Mesothelial cell of epicardium (in vitro differentiated cells): ENCODE measurements around the gene PGS1. TPM values are rescaled to one million over a fixed set of nuclear protein-coding genes. Genes with fewer than 3 reads are reported as not detected.
A peak's percentile ranks its signal among the peaks of the same experiment; 100 is the strongest.

Source experiments
- DNase-seq, 2 experiments: peaks; one replicate each; pipeline ENCODE4 v3.0.0; 2021; ENCODE audit warnings: low spot score in 2 of 2; ENCODE audit not compliant: unreplicated experiment in 2 of 2
- H3K27ac Mint-ChIP-seq: 2 replicates; pipeline ENCODE4 v1.8.0; 2021; ENCODE audit warnings: mixed read lengths
- H3K27me3 Mint-ChIP-seq: 2 replicates; pipeline ENCODE4 v1.8.0; 2021; ENCODE audit warnings: low read depth, mixed read lengths
- H3K36me3 Mint-ChIP-seq: 2 replicates; pipeline ENCODE4 v1.8.0; 2021; ENCODE audit warnings: mixed read lengths
- H3K4me1 Mint-ChIP-seq: 2 replicates; pipeline ENCODE4 v1.8.0; 2021; ENCODE audit warnings: mixed read lengths
- H3K4me3 Mint-ChIP-seq: 2 replicates; pipeline ENCODE4 v1.8.0; 2021; ENCODE audit warnings: mild to moderate bottlenecking, moderate library complexity, mixed read lengths
- H3K9me3 Mint-ChIP-seq: 2 replicates; pipeline ENCODE4 v1.8.0; 2021; ENCODE audit warnings: mixed read lengths
- CTCF ChIP-seq: fragments of 200-600 bp; sonication (generic); IDR thresholded peaks from one replicate; pipeline ENCODE4 v1.5.0; 2021; ENCODE audit warnings: antibody characterized with exemption; ENCODE audit not compliant: unreplicated experiment
- total RNA-seq: library from RNA; stranded (reverse); gene quantifications from 3 replicates; pipeline ENCODE4 v1.2.1, GENCODE V29; 2021

Gene PGS1
- total RNA-seq, 1 donor from 2014 or later = 62.3 TPM

GRCh38 chr17:78399028-78399692 is 20.7 kb downstream of the PGS1 start:
- no peak overlapping the region for H3K4me3 Mint-ChIP-seq
- peaks cover 37% of the 10 kb centered on the region for H3K36me3 Mint-ChIP-seq
- no peaks in the 10 kb centered on the region for H3K9me3 Mint-ChIP-seq
- TF ChIP-seq CTCF = no peak
- peaks cover 14% of the 10 kb centered on the region for H3K4me1 Mint-ChIP-seq
- no peak for DNase-seq
- H3K27me3 Mint-ChIP-seq = no peaks in the 10 kb centered on the region
- H3K27ac Mint-ChIP-seq = no peak overlapping the region

- peaks cover 11% of the 10 kb centered on the region for H3K4me1 Mint-ChIP-seq
- H3K27ac Mint-ChIP-seq = no peak overlapping the region
- H3K4me3 Mint-ChIP-seq = no peak overlapping the region
- TF ChIP-seq CTCF = no peak
- H3K36me3 Mint-ChIP-seq = peaks cover 40% of the 10 kb centered on the region
- no peaks in the 10 kb centered on the region for H3K27me3 Mint-ChIP-seq
- DNase-seq = no peak
- no peaks in the 10 kb centered on the region for H3K9me3 Mint-ChIP-seq
Measured at GRCh38 chr17:78399693-78400144, 21.3 kb downstream of the PGS1 start.

GRCh38 chr17:78400581-78401240 is 22.3 kb downstream of the PGS1 start:
- DNase-seq = no peak
- Mint-ChIP-seq H3K36me3 (peaks cover 41% of the 10 kb centered on the region), H3K4me1 (peaks cover 11% of the 10 kb centered on the region), H3K4me3 (no peak overlapping the region), H3K27ac (peak overlapping the region; percentile 62), H3K9me3 (no peaks in the 10 kb centered on the region), H3K27me3 (no peaks in the 10 kb centered on the region)
- no peak for TF ChIP-seq CTCF

GRCh38 chr17:78401246-78401645 is 22.8 kb downstream of the PGS1 start:
- peaks cover 11% of the 10 kb centered on the region for H3K4me1 Mint-ChIP-seq
- no peak overlapping the region for H3K4me3 Mint-ChIP-seq
- H3K27ac Mint-ChIP-seq = peak overlapping the region; percentile 11
- TF ChIP-seq CTCF = no peak
- peaks cover 40% of the 10 kb centered on the region for H3K36me3 Mint-ChIP-seq
- no peaks in the 10 kb centered on the region for H3K9me3 Mint-ChIP-seq
- no peaks in the 10 kb centered on the region for H3K27me3 Mint-ChIP-seq
- no peak for DNase-seq

- no peak for TF ChIP-seq CTCF
- no peak overlapping the region for H3K4me3 Mint-ChIP-seq
- H3K27ac Mint-ChIP-seq = peak overlapping the region; percentile 11
- peaks cover 36% of the 10 kb centered on the region for H3K36me3 Mint-ChIP-seq
- H3K9me3 Mint-ChIP-seq = no peaks in the 10 kb centered on the region
- DNase-seq = no peak
- peaks cover 11% of the 10 kb centered on the region for H3K4me1 Mint-ChIP-seq
- H3K27me3 Mint-ChIP-seq = no peaks in the 10 kb centered on the region
Measured at GRCh38 chr17:78401891-78402290, 23.4 kb downstream of the PGS1 start.
